Neural cell (in vitro differentiated cells): ENCODE data around the gene INSRR.

Experiments used
- POLR2AphosphoS5 ChIP-seq: IDR thresholded peaks from 2 replicates; pipeline ENCODE4 v1.6.1; 2012
- TF ChIP-seq, protein P1 (sequence below): fragments of 450-650 bp; IDR thresholded peaks from 2 replicates; pipeline ENCODE4 v1.5.1; 2014; ENCODE audit warnings: antibody characterized with exemption, mild to moderate bottlenecking, moderate library complexity; ENCODE audit not compliant: poor library complexity, severe bottlenecking

DNA sequence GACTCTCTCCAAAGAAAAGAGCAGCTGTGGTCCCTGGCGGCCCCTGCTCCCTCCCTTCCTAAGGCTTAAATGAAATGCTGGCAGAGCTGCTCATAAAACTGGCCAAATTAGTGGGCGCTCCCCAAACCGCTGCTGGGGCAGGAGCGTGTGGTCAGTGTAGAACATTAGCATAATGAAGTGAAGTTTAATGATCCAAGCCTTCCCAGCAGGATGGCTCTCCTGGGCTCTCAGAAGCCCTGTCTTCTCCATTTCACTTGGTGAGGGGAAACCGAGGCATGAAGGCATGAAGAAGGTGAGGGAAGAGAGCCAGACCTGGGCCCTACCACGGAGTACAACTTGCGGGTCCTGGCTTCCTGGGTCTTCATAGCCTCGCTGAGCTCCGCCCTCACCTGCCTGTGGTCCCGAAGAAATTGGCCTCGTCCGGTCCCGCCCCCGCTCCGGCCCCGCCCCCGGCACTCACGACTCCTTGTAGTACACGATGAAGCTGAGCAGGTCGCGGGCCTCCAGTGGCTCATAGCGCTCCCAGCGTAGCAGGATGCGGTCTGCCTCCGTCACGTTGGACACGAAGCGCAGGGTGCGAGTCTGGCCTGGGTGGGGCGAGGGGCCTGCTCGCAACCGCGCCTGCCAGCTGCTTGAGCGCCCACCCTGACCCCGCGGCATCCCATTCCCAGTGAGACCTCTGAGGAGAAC lies 10.3 kb downstream of the INSRR start:
- TF ChIP-seq, protein P1, sequence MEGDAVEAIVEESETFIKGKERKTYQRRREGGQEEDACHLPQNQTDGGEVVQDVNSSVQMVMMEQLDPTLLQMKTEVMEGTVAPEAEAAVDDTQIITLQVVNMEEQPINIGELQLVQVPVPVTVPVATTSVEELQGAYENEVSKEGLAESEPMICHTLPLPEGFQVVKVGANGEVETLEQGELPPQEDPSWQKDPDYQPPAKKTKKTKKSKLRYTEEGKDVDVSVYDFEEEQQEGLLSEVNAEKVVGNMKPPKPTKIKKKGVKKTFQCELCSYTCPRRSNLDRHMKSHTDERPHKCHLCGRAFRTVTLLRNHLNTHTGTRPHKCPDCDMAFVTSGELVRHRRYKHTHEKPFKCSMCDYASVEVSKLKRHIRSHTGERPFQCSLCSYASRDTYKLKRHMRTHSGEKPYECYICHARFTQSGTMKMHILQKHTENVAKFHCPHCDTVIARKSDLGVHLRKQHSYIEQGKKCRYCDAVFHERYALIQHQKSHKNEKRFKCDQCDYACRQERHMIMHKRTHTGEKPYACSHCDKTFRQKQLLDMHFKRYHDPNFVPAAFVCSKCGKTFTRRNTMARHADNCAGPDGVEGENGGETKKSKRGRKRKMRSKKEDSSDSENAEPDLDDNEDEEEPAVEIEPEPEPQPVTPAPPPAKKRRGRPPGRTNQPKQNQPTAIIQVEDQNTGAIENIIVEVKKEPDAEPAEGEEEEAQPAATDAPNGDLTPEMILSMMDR, result no peak
- no peak for TF ChIP-seq POLR2AphosphoS5
